Measurements from ENCODE around the gene MCF2L.

Gene MCF2L

DNA sequence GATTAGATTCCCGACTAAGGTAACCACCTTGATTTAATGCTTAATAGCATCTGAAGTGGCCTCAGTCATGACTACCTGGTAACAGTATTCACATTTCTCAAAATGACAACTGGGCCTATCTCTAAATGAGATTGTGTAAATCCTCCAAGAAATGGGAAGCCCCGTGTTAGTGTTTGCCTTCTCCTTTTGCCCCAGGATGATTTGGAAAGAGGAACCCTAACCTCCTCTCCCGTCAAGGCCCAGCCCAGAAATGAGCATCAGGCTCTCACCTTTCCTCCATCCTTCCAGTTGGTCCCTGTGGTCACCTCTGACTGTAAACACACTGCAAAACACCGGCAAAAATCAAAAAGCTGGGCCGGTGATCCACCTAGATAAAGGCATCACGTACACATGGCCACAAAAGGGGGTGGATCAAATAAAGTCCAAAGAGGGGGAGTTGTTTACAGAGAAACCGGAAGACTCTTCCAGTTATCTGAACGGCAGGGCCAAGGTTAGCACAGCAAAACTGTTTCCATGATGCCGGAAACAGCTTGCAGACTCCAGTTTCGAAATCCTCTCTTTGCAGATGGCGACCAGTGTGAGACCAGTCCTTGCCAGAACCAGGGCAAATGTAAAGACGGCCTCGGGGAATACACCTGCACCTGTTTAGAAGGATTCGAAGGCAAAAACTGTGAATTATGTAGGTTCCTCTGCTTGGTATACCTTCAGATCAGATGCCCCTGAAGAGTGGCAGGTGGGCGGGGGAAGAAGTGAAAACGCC, 170.0 kb downstream of the MCF2L start:
- DNase-seq: no peak

DNA sequence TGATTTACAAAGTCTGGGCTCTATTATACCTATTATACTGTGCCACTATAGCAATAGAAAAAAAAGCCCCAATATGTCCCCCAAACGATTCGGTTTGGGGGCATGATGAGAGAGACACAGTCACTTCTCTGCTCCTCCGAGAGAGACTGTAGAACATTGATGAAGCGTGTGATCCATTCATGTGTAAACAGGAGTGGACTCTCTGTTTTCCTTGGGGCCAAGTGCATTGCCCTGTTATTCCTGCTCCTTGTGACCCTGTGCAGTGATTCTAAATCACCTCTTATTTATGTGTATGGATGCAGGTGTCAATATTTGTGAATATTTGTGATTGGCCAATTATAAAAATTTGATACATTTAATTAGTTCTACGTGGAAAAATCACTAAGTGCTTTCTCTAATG, 170.6 kb downstream of the MCF2L start:
- DNase-seq: no peak

DNA sequence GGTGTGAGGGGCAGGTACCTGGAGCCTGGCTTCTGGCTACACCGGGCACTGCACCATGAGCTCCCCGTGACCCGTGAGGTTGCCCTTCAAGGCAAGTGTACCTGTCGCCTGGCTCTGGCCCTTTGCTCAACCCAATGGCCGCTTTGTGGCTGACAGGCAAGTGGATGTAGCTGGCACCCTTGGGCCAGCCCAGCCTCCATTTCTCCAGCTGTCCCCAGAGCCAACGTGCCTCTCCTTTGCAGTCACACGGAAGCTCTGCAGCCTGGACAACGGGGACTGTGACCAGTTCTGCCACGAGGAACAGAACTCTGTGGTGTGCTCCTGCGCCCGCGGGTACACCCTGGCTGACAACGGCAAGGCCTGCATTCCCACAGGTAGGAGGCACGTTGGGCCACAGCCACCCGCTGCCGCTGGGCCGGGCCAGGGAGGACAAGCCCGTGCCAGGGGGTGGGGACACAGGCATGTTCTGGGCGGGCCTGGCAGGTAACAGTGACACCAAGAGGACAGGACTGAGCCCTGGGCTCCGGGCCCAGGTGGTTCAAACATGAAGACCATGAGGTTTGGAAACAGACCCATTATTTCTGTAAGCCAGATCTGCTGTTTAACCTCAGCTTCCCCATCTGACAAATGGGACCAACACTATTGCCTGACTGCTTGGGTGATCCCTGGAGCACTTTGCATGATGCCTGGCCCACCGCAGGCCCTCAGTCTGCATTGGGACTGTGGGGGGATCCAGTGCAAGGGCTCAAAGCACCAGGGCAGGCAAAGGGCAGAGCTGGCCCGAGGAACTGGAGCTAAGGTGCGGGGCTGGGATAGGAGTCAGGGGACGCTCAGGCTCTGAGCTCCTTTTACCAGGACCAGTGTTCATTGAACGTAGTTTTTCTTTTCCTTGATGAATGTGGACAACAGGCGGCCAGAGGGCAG, 171.9 kb downstream of the MCF2L start:
- no peak for DNase-seq

DNA sequence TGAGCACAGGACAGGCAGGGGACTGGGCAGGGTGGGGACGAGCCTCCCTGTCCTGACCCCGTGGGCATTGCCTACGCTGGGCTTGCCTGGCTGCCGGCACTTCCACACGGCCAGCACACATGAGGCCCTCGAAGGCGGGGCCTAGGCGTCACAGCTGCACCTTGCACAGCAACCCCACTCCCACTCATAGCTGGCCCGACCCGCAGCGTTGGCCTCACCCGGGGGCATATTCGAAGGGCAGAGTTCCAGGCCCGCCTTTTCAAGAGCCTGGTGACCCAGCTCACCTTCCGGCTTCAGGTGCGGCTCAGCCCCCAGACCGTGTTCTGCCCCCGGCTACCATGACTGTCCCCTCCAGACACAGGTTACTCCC, 172.6 kb downstream of the MCF2L start:
- no peak for DNase-seq

DNA sequence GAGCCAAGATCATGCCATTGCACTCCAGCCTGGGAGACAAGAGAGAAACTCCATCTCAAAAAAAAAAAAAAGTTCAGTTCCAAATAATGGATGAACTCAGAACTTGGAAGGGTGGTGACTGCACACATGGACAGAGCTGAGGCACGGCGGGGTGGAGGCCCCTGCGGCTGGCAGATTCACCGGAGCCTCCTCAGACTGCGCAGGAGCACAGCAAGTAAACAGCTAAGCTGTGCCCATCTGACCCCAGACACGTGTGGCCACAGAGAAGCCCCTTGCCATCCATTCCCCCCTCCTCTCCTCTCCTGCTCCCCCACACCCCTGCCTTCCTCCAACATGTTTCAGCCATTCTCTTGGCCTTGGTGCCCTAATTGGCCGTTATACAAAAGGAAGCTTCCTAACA, 173.9 kb downstream of the MCF2L start:
- no peak for DNase-seq

DNA sequence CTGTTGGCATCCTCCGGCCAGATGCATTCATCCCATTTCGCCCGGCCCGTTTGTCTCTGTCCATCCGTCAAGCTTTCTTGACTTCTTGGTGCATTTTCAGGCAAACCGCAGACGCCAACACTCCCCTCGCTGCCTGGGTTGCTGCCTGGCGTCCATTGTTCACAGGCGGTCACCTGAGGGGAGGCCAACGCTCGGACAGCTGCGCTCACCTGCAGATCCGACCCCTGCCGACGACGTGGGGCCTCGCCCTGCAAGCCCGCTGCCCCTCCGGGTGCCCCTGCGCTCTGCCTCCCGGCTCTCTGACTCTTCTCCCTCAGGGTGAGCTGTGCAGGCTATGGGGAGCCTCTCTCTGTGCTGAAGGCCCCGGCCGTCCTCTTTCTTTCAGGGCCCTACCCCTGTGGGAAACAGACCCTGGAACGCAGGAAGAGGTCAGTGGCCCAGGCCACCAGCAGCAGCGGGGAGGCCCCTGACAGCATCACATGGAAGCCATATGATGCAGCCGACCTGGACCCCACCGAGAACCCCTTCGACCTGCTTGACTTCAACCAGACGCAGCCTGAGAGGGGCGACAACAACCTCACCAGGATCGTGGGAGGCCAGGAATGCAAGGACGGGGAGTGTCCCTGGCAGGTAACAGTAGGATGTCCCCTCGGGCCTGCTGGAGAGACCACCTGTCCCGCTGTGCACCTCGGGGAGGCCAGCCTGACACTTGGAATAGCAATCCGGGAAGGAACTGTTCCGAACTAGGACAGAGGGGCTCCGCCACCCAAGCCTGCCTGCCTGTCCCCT, 174.6 kb downstream of the MCF2L start:
- no peak for DNase-seq

DNA sequence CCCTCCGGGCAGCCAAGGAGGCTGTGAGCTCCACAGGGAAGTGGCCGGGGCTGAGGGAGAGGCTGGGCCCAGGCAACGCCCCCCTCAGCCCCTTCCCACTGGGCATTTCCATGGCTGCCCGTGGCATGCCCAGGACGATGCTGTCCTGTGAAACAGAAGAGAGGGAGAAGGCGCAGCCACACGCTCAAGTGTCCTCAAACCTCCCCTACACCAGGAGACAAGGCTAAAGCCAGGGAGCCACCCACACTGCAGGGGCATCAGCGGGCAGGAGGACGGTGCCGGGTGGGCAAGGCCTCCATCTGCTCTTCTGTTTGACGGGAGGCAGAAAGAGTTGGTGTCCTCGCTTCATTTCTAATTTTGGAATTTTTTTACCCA, 175.2 kb downstream of the MCF2L start:
- no peak for DNase-seq

DNA sequence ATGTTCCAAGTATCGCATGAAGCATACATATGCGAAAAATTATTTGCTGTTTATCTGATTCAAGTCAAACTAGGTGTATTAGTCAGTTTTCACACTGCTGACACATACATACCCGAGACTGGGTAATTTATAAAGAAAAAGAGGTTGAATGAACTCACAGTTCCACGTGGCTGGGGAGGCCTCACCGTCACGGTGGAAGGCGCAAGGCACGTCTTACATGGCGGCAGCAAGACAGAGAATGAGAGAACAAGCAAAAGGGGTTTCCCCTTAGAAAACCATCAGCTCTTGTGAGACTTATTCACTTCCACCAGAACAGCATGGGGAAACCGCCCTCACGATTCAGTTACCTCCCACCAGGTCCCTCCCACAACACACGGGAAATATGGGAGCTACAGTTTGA, 176.5 kb downstream of the MCF2L start:
- DNase-seq: no peak

DNA sequence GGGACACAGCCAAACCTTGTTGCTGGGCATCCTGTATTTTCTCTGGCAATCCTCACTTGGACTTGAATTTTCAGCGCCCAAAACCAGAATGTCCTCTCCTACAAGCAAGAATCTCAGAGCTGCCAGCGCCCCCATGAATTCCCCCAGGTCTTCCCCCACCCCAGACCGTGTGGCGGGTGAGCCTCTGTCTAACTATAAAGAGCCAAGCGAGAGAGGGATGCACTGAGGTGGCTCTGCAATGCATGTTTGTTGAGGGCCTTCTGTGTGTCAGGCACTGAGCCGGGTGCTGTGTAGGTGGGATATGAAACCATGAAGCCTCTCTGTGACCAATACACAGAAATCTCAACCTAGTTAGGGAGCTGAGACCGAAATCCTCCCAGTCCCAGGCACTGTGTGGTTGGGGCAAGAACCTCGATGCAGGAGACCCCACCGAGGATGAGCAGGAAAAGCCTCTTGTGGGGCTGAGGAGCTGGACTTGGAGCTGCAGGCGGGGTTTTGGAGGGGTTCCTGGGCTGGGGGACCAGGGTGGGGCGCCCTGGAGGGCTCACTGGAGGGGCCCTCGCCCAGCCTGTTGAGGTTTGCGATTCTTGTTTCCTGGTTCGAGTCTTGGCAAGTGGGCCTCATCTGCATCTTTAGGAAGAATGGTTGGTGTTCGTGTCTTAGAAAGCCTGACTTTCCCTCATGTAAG, 177.0 kb downstream of the MCF2L start:
- DNase-seq: no peak

DNA sequence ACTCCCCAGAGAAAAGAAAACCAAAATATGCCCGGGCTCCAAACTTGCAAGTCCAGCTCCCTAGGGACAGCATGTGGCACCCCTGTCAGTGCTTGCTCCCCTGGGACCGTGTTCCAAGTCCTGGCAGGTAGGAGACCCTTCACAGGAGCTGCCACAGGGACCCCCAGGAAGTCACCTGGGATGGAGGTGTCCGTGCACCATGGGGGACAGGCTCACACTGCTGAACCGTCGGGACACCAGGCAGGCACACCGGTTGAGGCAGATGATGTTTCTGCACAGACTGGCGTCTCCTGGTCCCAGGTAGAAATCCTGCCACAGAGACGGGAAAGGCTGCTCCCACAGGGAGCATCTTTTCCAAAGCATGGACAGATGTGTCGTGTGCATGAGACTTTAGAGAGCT, 177.7 kb downstream of the MCF2L start:
- no peak for DNase-seq

DNA sequence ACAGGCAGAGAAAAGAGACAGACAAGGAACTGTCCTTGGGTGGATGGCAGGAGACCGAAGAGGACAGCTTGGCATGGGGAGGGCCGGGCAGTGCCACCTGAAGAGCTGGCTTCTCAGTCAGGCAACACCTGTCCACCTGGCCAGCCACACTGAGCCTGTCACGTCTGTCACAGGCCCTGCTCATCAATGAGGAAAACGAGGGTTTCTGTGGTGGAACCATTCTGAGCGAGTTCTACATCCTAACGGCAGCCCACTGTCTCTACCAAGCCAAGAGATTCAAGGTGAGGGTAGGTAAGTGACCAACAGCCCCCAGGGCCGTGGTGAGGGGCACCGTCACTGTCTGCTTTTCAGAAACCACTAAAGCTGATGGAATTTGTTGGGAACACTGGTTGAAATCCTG, 178.2 kb downstream of the MCF2L start:
- DNase-seq: no peak

DNA sequence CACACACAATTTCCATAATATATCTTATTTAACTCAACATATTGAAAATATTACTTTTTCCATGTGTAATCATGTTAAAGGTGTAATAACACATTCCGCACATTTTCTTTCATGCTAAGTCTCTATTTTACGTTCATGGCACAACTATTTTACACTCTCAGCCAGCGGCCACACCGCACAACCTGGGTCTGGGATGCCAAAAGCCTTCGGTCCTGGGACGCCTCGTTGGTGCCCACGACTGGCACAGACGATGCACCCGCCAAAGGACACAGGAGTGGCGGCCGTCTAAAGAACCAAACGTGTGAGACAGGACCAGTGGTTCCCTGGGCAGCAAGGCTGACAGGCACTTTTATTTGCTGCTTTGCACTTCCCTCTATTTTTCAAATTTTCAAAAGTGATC, 179.4 kb downstream of the MCF2L start:
- DNase-seq: no peak

DNA sequence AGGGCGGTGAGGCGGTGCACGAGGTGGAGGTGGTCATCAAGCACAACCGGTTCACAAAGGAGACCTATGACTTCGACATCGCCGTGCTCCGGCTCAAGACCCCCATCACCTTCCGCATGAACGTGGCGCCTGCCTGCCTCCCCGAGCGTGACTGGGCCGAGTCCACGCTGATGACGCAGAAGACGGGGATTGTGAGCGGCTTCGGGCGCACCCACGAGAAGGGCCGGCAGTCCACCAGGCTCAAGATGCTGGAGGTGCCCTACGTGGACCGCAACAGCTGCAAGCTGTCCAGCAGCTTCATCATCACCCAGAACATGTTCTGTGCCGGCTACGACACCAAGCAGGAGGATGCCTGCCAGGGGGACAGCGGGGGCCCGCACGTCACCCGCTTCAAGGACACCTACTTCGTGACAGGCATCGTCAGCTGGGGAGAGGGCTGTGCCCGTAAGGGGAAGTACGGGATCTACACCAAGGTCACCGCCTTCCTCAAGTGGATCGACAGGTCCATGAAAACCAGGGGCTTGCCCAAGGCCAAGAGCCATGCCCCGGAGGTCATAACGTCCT, 180.0 kb downstream of the MCF2L start:
- DNase-seq: no peak

All from NCI-H2029 (cell line).